GM21381 (cell line): Measurements from ENCODE around the gene GDAP1L1.
"Not testable (repeated sequence)": the region's sequence is repeated elsewhere in the genome, so short reads cannot be mapped to it uniquely, and the experiment has no call there.

Experiments used
- ATAC-seq: cut with Tn5 transposase; IDR thresholded peaks from one replicate; pipeline ENCODE4 v1.9.1; 2021; ENCODE audit warnings: mild to moderate bottlenecking, moderate library complexity; ENCODE audit not compliant: unreplicated experiment

The GDAP1L1 gene

DNA sequence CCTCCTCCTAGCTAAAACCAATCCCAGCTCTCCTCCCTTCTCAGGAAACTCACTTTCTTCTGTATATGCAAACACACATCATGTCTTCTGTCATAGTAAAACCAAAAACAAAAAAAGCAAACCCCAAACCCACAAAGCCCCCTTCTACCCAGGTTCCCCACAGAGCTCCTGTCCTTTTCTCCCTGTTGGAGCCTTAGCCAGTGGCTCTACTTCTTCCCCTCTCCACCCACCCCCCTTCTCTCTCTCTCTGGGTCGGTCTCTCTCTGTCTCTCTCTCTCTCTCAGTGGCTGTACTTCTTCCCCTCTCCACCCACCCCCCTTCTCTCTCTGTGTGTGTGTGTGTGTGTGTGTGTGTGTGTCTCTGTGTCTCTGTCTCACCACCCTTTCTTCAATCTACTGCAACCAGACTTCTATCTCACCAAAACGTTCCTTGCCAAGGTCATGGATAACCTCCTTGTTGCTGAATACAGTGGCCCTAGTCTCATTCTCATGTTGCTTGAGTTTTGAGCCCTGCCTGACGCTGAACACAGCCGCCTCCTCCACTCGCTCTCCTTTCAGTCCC is 27.9 kb upstream of the GDAP1L1 start:
- no peak for ATAC-seq

DNA sequence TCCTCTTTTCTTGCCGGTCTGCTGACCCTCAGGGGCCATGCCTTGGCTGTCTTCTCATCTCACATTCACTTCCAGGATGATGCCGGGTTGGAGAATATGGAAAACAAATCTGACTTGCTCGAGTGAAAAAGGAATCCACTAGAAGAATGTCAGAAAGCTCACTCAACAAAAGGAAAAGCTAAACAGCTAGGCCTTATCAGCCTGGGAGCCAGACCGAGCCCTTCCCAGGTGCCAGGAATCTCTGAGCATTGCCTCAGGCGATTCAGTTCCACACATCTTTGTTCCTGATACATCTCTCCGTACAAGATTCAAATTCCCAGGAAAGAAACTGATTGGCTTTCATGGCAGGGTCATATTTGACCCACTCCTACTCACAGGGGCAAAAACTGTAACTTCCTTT is 27.3 kb upstream of the GDAP1L1 start:
- no peak for ATAC-seq

DNA sequence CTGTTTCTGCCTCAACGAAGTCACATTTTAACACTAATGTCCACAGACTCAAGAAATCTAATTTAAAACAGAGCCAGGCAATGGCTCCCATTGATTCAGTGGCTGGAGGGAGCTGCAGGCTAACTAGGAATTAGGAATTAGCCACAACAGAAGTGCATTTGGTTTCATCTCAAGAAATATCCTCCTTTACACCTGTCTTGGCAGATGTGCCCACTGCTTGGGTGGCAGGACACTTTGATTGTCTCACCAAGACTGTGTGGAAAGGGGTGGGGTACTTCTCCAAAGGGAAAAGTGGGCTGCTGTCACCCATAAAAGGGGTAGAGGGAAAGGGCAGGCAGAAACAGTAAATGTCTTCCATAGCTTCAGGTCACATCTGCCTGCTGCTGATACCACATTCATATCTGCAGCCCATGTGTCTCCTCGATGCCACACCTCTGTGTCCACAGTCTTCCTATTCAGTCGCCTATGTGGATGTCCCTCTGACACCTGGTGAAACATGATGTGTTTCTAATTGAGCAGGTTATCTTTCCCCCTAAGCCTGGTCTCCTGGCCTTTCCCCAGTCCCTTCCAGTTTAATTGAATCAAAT is 25.6 kb upstream of the GDAP1L1 start:
- no peak for ATAC-seq

DNA sequence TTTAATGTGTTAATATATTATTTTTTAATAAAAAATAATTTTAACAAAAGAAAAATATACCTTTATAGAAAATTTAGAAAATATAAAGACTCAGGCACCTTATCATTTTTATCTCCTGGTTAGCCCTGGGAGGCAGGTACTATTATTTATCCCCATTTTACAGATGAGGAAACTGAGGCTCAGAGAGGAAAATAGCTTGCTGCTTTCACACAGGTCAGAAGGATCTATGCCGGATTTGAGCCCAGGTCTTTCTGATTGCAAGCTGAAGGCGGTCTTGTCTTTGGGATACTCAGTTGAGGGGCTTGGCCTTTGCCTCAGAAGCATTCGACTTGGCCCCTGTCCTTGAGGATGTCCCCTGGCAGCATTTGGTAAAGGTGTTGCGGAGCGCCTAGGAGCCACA is 25.1 kb upstream of the GDAP1L1 start:
- no peak for ATAC-seq

DNA sequence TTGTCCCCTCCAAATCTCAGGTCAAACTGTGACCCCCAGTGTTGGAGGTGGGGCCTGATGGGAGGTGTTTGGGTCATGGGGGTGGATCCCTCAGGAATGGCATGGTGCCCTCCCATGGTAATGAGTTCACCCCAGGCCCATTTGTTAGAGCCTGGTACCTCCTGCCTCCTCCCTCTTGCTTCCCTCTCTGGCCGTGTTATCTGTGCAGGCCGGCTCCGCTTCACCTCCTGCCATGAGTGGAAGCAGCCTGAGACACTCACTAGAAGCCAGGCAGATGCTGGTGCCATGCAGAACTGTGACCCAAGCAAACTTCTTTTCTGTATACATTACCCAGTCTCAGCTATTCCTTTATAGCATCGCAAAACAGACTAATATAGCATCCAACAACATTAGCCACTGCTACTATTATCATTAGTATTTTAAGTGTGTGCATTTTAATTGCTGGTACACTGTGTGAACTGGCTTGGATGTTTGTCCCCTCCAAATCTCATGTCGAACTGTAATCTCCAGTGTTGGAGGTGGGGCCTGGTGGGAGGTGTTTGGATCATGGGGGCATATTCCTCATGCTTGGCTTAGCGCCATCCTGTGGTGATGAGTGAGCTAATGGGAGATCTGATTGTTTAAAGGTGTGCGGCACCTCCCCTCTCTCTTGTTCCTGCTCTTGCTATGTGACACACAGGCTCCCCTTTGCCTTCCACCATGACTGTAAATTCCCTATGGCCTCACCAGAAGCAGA is 24.3 kb upstream of the GDAP1L1 start:
- no peak for ATAC-seq

DNA sequence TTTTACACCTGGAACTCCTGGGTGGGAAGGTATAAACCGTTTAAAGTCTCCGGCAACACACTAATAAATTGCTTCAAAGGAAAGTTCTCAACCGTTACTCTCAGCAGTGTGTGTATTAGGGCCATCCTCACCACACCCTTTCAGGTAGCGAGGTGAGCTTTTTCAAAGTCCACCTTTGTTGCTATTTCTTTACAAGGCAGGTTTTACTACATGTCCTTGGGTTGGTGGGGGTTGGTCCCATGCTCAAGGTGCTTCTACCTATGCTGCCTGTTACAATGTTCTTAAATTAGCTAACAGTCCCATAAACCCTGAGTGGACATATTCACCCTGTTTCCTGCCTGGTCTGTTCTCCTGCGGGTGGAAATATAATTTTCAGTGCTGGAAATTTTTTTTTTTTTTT is 23.4 kb upstream of the GDAP1L1 start:
- no peak for ATAC-seq

DNA sequence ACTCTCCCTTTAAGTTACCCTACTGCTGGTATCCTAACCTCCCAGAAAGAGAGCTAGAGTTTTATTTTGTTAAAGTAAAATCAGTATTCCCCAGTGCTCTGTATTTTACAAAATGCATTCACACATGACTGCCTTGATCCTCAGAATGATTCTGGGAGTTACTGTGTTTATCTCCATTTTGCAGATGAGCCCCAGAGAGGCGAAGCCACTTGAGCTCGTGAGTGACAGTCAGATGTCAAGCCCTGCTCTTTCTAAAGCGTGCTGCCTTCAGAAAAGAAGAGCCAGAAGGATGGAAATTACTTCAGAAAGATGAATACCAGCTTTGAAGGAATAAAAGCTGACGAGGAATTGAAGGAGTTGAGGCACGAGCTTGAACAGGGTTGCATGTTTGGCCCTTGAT is 22.5 kb upstream of the GDAP1L1 start:
- ATAC-seq: no peak

DNA sequence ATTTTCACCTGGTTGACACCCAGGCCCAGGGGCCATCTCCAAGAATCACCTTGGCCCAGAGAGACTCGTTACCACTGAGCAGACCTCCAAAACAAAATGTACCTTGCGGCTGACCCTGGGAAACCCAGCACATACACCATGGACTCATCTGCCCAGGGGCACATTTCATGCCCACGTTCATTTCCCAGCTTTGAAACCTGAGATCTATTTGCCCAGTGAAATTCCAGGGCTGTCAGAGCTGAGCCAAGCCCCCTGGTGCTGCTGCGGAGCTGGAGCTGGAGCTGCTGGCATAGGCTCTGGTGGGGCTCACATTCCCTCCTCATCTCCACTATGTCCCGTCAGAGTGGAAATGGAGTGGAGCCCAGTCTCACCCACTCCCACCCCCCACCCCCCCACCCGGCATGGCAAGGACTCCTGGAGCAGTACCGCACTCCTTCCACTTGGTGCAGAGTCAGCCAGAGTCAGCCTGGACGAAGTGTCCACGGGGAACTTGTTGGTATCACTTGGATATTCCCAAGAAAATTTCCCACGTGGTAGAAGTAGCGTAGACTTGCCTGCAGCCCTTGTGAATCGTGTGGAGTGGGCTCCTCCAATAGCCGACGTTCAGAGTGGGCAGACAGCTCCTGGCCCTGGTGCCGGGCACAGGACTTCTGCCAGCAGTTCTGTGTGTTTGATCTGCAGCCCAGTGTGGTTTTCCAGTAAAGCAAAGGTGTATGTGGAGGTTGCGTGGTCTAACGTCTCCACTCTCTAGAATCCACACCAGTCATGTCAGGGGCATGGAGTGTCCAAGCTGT is 18.4 kb upstream of the GDAP1L1 start:
- ATAC-seq: no peak

DNA sequence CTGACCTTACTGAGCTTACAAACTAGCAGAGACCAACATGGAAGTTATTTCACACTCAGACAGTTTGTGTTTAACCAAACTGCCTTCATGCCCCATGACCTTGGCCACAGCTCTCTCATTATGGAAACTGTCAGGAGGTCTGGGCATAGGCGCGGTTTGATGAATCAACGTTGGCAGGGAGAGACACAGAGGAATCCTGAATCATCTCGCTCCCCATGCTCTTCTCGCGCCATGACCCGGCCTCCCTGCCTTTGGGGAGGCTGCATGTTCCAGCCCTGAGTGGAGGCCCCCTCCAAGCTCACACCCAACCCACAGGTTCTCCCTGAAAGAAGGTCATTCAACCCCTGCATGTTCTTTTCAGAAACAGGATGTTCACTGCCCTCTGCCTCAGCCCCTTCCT is 15.9 kb upstream of the GDAP1L1 start:
- no peak for ATAC-seq

DNA sequence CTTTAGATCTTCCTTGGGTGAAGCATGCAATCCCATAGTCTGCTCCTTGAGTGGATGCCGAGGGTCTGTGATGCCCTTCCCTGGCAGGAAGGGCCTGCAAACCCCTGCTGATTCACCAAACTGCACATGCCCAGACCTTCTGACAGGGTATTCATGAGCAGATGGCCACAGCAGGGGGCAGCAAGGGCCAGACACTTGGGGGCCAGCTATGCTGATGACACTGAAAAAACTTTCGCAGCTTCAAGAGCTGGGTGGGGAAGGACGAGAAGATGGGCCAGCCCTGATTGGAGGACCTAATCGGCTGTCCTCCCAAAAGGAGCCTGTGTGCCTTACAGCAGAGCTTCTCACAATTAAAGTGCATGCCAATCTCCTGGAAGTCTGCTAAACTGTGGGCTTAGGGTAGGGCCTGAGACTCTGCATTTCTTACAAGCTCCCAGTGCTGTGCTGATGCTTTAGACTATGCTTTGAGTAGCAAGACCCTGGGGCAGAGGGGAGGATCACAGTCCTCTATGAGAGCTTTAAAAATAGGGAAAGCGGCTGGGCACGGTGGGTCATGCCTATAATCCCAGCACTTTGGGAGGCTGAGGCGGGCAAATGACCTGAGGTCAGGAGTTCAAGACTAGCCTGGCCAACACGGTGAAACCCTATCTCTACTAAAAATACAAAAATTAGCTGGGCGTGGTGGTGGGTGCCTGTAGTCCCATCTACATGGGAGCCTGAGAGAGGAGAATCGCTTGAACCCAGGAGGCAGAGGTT is 15.2 kb upstream of the GDAP1L1 start:
- ATAC-seq: no peak

DNA sequence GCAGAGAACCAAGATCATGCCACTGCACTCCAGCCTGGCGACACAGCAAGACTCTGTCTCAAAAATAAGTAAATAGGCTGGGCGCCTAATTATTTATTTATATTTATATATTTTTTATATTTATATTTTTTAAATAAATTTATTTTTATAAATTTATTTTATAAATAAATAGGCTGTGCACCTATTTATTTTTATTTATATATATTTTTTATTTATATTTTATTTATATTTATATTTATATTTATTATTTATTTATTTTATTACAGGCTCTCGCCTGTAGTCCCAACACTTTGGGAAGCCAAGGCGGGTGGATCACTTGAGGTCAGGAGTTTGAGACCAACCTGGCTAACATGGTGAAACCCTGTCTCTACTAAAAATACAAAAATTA is 14.6 kb upstream of the GDAP1L1 start:
- not testable (repeated sequence) for ATAC-seq

DNA sequence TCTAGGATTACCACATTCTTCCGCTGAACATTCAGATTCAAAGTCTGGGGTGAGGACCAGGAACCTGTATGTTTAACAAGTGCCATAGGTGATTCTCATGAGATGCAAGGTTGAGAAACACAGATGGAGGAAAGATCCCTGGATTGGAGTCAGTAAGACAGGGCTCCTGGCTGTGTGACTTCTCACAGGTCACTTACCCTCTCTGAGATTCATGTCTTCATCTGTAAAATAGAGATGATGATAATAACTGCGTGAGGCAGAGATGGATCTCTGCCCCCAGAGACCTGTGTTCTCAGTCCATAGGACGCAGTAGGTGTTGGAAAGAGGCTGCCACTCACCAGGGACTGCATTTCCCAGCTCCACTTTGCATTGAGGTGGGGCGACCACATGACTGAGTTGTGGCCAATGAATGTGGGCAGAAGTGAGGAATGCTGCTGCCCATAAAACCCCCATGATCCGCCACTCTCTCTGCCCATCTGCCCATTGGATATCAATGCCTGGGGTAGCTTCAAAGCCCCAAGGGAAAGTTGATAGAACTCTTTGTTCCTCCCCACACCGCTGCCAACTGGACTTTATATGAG is 13.6 kb upstream of the GDAP1L1 start:
- no peak for ATAC-seq

DNA sequence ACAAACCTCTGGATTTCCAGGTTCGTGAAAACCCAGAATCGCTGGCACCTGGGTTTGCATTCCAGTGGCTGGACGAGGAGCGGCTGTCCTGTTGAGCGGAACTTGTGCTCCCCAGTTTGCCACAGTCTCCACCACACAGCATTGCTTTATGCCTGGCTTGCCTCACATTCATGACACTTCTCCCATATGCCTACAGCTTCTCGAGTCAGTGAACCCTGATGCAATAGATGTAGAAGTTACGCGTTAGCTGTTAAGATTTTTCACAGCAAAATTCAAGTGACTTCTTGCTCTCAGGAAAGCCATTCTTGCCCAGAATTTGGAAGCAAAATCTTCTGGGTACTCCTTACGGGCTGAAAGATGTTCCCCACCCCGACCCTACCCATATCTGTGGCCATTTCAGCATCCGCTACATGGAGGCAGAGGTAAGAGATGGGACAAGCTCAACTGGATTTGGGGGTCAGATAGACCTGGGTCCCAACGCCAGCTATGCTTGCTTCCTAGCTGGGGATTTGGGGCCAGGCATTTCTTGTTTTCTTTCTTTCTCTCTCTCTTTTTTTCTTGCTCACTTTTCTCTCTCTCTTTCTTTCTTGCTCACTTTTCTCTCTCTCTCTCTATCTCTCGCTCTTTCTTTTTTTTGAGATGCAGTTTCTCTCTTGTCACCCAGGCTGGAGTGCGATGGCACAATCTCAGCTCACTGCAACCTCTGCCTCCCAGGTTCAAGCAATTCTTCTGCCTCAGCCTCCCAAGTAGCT is 12.4 kb upstream of the GDAP1L1 start:
- ATAC-seq: no peak

DNA sequence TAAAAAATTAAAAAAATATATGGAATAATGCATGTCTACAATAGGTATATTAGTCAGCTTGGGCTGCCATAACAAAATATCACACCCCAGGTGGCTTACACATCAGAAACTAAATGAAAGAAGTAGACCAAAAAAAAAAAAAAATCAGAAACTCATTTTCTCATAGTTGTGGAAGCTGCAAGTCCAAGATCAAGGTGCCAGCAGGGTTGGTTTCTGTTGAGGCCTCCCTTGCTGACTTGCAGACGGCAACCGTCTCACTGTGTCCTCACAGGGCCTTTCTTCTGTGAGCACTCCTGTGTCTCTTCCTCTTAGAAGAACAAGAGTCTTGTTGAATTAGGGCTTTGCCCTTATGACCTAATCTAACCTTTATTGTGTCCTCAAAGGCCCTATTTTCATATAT is 11.4 kb upstream of the GDAP1L1 start:
- ATAC-seq: no peak

DNA sequence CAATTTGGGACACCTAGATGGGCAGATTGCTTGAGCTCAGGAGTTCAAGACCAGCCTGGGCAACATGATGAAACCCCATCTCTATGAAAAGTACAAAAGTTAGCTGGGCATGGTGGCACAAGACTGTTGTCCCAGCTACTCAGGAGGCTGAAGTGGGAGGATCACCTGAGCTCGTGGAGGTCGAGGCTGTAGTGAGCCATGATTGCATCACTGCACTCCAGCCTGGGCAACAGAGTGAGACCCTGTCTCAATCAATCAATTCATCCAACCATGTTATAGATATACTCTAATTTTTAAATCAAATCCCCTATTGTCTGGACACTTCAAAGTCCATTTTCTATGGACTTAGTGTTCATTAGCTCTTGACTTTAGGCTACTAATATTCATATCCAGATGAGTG is 10.3 kb upstream of the GDAP1L1 start:
- ATAC-seq: not testable (repeated sequence)

DNA sequence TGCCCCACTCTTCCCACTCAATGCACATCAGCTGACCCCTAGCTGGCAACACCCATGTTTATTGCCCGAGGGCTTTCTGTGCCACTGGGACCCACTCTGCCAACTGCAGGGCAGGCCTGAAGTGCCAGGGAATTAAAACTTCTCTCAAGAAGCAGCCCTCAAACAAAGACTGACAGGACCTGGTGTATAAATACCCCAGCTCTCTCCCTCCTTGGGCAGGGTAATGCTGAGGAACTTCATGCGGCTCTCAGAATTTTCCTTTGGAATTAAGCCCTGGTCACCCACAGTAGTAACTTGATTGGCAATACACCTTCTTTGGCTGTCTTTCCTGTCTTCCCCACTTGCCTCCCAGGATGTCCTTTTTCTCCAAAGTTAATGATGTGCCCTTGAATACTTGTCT is 5.3 kb upstream of the GDAP1L1 start:
- ATAC-seq: no peak

DNA sequence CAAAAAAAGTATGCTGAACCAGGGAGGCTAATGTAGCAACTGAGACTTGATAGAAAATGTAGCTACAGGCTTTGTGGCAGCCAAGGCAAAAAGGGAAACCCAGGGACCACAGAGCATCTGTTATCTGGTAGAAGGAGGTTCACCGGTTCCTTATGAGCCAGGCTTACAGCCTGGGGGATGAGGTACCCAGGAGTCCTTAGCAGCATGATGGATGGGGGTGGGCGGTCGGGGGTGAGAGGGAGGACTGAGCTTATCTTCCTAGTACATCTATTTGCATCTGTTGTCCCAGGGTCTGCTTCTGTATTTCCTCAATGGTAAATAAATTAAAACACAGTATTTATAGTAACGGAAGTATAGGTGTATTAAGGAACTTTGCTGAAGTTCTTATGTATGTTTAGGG is 1.1 kb upstream of the GDAP1L1 start:
- no peak for ATAC-seq

DNA sequence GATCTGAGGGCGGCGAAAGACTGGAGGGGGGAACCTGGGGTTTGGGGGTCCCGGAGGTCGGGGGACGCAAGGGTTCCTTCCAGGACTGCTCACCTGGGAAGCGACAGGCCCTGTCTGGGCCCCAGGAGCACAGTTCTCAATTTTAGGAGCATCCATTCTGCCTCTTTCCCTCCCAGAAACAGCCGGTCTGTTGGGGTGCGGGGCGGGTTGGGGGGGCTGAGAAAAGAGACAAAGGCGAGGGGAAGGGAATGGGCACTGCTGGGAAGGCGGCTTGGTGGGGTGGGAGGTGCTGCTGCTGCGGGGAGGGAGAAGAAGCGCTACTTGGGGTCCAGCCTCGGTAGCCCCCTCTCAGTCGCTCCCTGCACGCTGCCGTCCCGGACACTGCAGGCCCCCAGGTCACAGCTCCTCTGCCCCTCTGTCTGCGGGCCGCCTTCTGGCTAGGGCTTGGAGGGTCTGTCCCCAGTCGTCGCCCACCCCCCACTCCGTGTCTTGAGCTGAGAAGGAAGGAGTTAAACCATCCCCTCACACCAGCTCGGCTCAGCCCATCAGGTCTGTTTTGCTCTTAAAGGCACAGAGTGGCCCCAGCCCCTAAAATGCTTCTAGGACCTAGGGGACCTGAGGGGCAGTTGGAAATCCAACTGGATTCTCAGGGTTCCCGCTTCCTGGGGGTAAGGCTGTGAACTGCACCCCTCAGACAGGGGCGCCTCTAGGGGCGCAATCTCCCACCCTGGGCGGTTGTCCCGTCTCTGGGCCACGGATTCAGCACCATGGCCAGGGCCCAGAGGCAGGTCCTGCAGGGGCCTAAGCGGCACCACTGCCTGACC is 690 bp downstream of the GDAP1L1 start:
- no peak for ATAC-seq

DNA sequence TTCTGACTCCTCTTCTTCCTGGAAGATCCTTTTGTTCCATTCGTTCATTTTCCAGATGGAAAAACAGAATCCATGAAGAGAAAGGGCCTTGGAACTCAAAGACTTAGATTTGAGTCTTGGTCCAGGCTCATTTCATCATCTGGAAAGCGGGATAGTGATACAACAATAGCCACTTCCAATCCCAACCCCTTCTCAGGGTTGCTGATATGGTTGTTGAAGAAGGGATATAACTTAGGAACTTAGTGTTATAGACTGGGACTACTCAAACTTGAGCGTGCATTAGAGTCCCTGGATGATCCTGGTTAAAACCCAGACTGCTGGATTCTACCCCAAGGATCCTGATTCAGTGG is 1.3 kb downstream of the GDAP1L1 start:
- ATAC-seq: no peak
